Peyer's patch (tissue), 4 donors: ENCODE results near the gene SAE1. TPM values are rescaled to one million over a fixed set of nuclear protein-coding genes. Genes with fewer than 3 reads are reported as not detected.
A peak's percentile ranks its signal among the peaks of the same experiment; 100 is the strongest.

ENCODE experiments used
- DNase-seq, 3 donors: peaks; one replicate each; pipeline ENCODE4 v3.0.0-alpha.2; 2017 to 2019
- H3K27ac ChIP-seq, 4 donors: fragments of 200-600 bp; sonication (generic); one replicate each; pipeline ENCODE4 v1.5.1; 2016 to 2019
- H3K27me3 ChIP-seq, 2 donors: fragments of 200-600 bp; sonication (generic); one replicate each; pipeline ENCODE4 v1.5.1; 2019
- H3K36me3 ChIP-seq, 3 donors: fragments of 200-600 bp; sonication (generic); one replicate each; pipeline ENCODE4 v1.5.1; 2016 to 2019
- H3K4me1 ChIP-seq, 4 donors: fragments of 200-600 bp; sonication (generic); one replicate each; pipeline ENCODE4 v1.5.1; 2016 to 2019
- H3K4me3 ChIP-seq, 4 donors: fragments of 200-600 bp; sonication (generic); 1 replicate in 3 of 4; 2 replicates in 1 of 4; pipeline ENCODE4 v1.5.1; 2016 to 2019; ENCODE audit warnings: mild to moderate bottlenecking in 1 of 4
- H3K9me3 ChIP-seq, 4 donors: fragments of 200-600 bp; sonication (generic); one replicate each; pipeline ENCODE4 v1.5.1; 2016 to 2019; ENCODE audit warnings: mild to moderate bottlenecking in 1 of 4
- POLR2A ChIP-seq, 2 donors: fragments of 450-650 bp; IDR thresholded peaks; one replicate each; pipeline ENCODE4 v1.5.1; 2017; ENCODE audit warnings: antibody characterized with exemption in 2 of 2, mild to moderate bottlenecking in 2 of 2, moderate library complexity in 2 of 2
- total RNA-seq, 4 donors: library from RNA; depleted of rRNA; stranded (reverse); fragments of >200 nt; gene quantifications; one replicate each; pipeline ENCODE4 v1.1.0, GENCODE V29; 2016
- TF ChIP-seq, protein P1 (sequence below), 6 experiments: fragments of 450-650 bp in 4 of 6; fragments of 200-600 bp in 2 of 6; sonication (generic) in 1 of 6; IDR thresholded peaks; one replicate each; pipeline ENCODE4 v1.5.1; 2017 to 2019; ENCODE audit warnings: antibody characterized with exemption in 6 of 6, mild to moderate bottlenecking in 3 of 6, moderate library complexity in 1 of 6

Gene SAE1
- total RNA-seq, 4 donors from 2014 or later, result 35.9 to 73.4 (median 40.3) TPM

DNA sequence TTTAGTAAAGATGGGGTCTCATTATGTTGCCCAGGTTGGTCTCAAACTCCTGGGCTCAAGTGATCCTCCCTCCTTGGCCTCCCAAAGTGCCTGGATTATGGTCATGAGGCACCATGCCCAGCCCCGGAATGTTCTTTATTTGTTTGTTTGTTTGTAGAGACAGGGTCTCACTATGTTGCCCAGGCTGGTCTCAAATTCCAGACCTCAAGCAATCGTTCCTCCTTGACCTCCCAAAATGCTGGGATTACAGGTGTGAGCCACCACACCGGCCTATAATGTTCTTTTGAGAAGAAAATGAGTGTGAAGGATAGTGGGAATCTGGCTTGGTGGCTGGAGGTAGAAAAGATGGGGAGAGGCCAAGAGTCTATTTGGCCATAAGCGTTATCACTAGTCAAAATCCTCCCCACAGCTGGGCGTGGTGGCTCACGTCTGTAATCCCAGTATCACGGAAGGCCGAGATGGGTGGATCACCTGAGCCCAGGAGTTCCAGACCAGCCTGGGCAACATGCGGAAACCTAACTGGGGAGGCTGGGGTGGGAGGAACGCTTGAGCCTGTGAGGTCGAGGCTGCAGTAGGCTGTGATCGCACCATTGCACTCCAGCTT, 105.5 kb downstream of the SAE1 start:
- Histone ChIP-seq H3K4me1 (peaks cover 0 to 34% (median 13%) of the 10 kb centered on the region in 4 donors), H3K27ac (no peak overlapping the region), H3K36me3 (no peaks in the 10 kb centered on the region), H3K9me3 (no peaks in the 10 kb centered on the region), H3K27me3 (no peaks in the 10 kb centered on the region), H3K4me3 (no peak overlapping the region)
- TF ChIP-seq, protein P1, sequence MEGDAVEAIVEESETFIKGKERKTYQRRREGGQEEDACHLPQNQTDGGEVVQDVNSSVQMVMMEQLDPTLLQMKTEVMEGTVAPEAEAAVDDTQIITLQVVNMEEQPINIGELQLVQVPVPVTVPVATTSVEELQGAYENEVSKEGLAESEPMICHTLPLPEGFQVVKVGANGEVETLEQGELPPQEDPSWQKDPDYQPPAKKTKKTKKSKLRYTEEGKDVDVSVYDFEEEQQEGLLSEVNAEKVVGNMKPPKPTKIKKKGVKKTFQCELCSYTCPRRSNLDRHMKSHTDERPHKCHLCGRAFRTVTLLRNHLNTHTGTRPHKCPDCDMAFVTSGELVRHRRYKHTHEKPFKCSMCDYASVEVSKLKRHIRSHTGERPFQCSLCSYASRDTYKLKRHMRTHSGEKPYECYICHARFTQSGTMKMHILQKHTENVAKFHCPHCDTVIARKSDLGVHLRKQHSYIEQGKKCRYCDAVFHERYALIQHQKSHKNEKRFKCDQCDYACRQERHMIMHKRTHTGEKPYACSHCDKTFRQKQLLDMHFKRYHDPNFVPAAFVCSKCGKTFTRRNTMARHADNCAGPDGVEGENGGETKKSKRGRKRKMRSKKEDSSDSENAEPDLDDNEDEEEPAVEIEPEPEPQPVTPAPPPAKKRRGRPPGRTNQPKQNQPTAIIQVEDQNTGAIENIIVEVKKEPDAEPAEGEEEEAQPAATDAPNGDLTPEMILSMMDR (IDR thresholded peaks at IDR 0.05), result no peak
- no peak for TF ChIP-seq POLR2A (IDR thresholded peaks at IDR 0.05)
- no peak for DNase-seq

DNA sequence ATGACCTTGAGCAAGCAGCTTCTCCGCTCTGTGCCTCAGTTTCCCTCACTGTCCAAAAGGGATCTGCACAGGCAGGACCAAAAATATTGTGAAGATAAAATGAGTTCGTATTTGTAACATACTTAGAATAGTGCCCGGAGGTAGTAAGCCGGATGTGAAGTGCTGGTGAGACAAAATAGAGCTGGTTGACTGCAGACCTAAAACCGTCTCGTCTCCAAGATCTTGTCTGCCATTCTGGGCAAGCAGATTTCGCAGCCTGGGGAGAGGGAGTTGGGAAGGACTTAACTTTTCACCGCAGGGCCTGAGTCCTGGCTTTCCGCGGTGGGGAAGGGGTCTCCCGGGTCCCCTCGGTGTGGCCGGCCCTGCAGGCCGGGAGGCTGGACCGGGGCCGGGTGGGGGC, 108.5 kb downstream of the SAE1 start:
- Histone ChIP-seq H3K4me1 (peaks cover 0 to 38% (median 17%) of the 10 kb centered on the region in 4 donors), H3K27me3 (no peaks in the 10 kb centered on the region), H3K9me3 (no peaks in the 10 kb centered on the region), H3K36me3 (no peaks in the 10 kb centered on the region), H3K4me3 (peak overlapping the region in 3 of 4 donors; percentile 39 to 46 (median 42)), H3K27ac (peak overlapping the region in 1 of 4 donors; percentile 46)
- no peak for DNase-seq
- TF ChIP-seq, protein P1 (IDR thresholded peaks at IDR 0.05), result no peak
- TF ChIP-seq POLR2A (IDR thresholded peaks at IDR 0.05), result no peak

DNA sequence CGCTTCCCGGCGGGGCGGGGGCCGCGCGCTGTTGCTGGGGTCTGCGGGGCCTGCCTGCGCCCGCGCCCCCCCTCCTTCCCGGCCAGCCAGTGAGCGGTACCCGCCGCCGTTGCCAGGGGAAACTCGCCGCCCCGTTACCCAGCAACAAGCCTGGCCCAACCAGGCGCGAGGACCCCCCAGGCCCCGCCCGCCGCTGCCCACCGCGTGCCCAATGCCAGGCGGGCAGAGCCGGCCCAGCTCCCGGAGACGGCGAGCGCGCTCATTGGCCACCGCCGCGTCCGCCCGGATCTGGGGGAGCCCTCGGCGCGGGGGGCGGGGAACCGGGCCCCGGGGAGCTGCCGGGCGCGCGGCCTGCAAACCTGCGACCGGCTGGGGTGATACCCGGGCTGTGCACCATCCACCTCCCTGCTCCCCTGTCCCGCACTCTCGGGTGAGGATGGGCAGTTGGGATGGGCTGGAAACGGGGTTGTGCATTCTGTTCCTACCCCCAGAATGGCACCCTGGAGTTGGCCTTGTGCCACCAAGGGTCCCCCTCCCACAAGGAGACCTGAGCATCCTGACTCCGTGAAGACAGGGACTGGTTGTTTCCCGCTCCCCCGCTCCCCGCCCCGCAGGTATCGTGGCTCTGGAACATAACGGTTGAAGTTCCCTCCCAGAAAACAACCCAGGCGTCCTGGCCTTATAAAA, 109.1 kb downstream of the SAE1 start:
- Histone ChIP-seq H3K36me3 (no peaks in the 10 kb centered on the region), H3K4me3 (peak overlapping the region in 3 of 4 donors; percentile 39 to 46 (median 42)), H3K4me1 (peaks cover 0 to 44% (median 20%) of the 10 kb centered on the region in 4 donors), H3K27ac (peak overlapping the region in 1 of 4 donors; percentile 46), H3K27me3 (no peaks in the 10 kb centered on the region), H3K9me3 (no peaks in the 10 kb centered on the region)
- DNase-seq, result peak; percentile 41 to 69 (median 55)
- TF ChIP-seq POLR2A (IDR thresholded peaks at IDR 0.05), result no peak
- TF ChIP-seq, protein P1 (IDR thresholded peaks at IDR 0.05), result no peak

DNA sequence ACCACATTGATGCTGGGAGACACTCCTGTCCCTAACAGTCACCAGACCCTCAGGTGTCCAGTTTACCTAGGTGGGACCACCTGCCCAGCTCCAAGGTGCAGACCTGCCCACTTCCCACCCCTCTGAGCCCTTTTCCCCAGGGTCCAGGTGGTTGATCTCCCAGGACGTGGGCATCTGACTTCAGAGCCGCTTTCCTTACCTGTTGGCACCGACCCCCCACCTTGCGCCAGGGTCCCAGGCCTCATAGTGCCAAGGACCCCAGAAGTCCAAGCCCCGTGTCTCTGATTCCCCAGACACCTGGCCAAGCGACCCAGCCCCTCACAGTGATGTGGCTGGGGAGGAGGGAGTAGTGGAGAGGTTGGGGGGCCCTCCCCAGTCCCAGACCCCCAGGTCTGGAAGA, 109.9 kb downstream of the SAE1 start:
- no peaks in the 10 kb centered on the region for H3K36me3 ChIP-seq
- H3K4me3 ChIP-seq, result no peak overlapping the region
- peak overlapping the region in 1 of 4 donors; percentile 40 for H3K27ac ChIP-seq
- peaks cover 0 to 44% (median 20%) of the 10 kb centered on the region in 4 donors for H3K4me1 ChIP-seq
- no peaks in the 10 kb centered on the region for H3K27me3 ChIP-seq
- DNase-seq, result no peak
- TF ChIP-seq, protein P1 (IDR thresholded peaks at IDR 0.05), result no peak
- TF ChIP-seq POLR2A (IDR thresholded peaks at IDR 0.05), result no peak
- H3K9me3 ChIP-seq, result no peaks in the 10 kb centered on the region

DNA sequence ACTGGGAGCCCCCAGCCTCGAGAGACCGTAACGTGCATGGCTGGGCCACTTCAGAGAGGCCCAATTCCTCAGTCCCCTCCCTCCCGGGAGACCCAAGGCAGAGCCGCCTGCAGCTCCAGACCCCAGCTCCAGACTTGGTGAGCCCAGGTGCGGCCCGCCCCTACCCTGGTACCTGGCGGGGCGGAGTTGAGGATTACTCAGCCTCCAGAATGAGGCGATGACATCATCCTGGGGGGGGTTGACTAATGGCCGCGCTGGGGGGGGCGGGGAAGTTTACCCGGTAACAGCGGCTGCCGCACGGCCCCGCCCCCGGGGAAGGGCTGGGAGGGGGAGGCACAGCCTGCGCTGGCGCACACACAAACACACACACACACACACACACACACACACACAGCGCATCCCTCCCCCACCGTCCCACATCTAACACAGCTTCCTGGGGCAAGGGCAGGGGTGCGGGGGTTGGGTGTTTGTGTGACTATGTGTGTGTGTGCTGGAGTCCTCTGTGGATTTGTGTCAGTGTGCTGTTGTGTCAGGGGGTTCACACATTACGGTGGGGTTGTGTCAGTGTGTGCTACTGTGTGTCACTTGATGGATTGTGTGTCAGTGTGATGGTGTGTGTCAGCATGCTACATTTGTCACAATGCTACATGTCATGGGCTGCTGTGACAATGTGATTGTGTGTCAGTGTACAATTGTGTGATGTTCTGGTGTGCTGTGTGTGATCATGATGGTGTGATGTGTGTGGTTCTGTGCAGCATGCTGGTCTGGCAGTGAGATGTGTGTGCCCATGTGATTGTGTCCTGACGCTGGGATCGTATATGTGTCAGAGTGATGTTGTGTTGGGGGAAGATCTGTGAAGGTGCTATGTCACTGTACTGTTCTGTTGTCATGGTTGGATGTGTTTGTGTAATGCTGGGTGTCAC, 110.6 kb downstream of the SAE1 start:
- TF ChIP-seq POLR2A (IDR thresholded peaks at IDR 0.05), result no peak
- TF ChIP-seq, protein P1 (IDR thresholded peaks at IDR 0.05), result no peak
- Histone ChIP-seq H3K27me3 (no peaks in the 10 kb centered on the region), H3K36me3 (no peaks in the 10 kb centered on the region), H3K4me1 (peaks cover 0 to 44% (median 20%) of the 10 kb centered on the region in 4 donors), H3K4me3 (peak overlapping the region in 2 of 4 donors; percentile 1 to 14), H3K9me3 (no peaks in the 10 kb centered on the region), H3K27ac (peak overlapping the region in 2 of 4 donors; percentile 9 to 40)
- peak; percentile 76 to 91 (median 85) for DNase-seq
